SH-SY5Y (cell line): ENCODE results near the gene PFDN4.

Experiments
- GATA2 ChIP-seq: IDR thresholded peaks from 2 replicates; pipeline ENCODE4 v1.6.1; 2011; ENCODE audit warnings: mild to moderate bottlenecking, low read depth, low read length
- GATA3 ChIP-seq: IDR thresholded peaks from 2 replicates; pipeline ENCODE4 v1.6.1; 2011; ENCODE audit warnings: low read depth, mild to moderate bottlenecking, low read length, moderate library complexity

GRCh38 chr20:54184904-54185626, 22.8 kb upstream of the PFDN4 start:
- TF ChIP-seq GATA2 (no peak), GATA3 (no peak)
